ENCODE measurements around the gene AFG3L2. TPM values are rescaled to one million over a fixed set of nuclear protein-coding genes. Genes with fewer than 3 reads are reported as not detected.

Gene AFG3L2
- total and polyA plus RNA-seq, 2 of the 8 experiments (the other 6 are each of a cell fraction or from before 2014, with no cell fraction given) = 29.7 to 84.8 TPM

- TF ChIP-seq, protein P1, sequence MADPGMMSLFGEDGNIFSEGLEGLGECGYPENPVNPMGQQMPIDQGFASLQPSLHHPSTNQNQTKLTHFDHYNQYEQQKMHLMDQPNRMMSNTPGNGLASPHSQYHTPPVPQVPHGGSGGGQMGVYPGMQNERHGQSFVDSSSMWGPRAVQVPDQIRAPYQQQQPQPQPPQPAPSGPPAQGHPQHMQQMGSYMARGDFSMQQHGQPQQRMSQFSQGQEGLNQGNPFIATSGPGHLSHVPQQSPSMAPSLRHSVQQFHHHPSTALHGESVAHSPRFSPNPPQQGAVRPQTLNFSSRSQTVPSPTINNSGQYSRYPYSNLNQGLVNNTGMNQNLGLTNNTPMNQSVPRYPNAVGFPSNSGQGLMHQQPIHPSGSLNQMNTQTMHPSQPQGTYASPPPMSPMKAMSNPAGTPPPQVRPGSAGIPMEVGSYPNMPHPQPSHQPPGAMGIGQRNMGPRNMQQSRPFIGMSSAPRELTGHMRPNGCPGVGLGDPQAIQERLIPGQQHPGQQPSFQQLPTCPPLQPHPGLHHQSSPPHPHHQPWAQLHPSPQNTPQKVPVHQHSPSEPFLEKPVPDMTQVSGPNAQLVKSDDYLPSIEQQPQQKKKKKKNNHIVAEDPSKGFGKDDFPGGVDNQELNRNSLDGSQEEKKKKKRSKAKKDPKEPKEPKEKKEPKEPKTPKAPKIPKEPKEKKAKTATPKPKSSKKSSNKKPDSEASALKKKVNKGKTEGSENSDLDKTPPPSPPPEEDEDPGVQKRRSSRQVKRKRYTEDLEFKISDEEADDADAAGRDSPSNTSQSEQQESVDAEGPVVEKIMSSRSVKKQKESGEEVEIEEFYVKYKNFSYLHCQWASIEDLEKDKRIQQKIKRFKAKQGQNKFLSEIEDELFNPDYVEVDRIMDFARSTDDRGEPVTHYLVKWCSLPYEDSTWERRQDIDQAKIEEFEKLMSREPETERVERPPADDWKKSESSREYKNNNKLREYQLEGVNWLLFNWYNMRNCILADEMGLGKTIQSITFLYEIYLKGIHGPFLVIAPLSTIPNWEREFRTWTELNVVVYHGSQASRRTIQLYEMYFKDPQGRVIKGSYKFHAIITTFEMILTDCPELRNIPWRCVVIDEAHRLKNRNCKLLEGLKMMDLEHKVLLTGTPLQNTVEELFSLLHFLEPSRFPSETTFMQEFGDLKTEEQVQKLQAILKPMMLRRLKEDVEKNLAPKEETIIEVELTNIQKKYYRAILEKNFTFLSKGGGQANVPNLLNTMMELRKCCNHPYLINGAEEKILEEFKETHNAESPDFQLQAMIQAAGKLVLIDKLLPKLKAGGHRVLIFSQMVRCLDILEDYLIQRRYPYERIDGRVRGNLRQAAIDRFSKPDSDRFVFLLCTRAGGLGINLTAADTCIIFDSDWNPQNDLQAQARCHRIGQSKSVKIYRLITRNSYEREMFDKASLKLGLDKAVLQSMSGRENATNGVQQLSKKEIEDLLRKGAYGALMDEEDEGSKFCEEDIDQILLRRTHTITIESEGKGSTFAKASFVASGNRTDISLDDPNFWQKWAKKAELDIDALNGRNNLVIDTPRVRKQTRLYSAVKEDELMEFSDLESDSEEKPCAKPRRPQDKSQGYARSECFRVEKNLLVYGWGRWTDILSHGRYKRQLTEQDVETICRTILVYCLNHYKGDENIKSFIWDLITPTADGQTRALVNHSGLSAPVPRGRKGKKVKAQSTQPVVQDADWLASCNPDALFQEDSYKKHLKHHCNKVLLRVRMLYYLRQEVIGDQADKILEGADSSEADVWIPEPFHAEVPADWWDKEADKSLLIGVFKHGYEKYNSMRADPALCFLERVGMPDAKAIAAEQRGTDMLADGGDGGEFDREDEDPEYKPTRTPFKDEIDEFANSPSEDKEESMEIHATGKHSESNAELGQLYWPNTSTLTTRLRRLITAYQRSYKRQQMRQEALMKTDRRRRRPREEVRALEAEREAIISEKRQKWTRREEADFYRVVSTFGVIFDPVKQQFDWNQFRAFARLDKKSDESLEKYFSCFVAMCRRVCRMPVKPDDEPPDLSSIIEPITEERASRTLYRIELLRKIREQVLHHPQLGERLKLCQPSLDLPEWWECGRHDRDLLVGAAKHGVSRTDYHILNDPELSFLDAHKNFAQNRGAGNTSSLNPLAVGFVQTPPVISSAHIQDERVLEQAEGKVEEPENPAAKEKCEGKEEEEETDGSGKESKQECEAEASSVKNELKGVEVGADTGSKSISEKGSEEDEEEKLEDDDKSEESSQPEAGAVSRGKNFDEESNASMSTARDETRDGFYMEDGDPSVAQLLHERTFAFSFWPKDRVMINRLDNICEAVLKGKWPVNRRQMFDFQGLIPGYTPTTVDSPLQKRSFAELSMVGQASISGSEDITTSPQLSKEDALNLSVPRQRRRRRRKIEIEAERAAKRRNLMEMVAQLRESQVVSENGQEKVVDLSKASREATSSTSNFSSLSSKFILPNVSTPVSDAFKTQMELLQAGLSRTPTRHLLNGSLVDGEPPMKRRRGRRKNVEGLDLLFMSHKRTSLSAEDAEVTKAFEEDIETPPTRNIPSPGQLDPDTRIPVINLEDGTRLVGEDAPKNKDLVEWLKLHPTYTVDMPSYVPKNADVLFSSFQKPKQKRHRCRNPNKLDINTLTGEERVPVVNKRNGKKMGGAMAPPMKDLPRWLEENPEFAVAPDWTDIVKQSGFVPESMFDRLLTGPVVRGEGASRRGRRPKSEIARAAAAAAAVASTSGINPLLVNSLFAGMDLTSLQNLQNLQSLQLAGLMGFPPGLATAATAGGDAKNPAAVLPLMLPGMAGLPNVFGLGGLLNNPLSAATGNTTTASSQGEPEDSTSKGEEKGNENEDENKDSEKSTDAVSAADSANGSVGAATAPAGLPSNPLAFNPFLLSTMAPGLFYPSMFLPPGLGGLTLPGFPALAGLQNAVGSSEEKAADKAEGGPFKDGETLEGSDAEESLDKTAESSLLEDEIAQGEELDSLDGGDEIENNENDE (IDR thresholded peaks at IDR 0.05; ENCODE audit: insufficient replicate concordance, low read length) = no peak
- no peak for TF ChIP-seq HDAC2 (IDR thresholded peaks at IDR 0.05; ENCODE audit: borderline replicate concordance in 1 of 2, low read depth in 2 of 2, low read length in 2 of 2)
- no peak for TF ChIP-seq TEAD4 (IDR thresholded peaks at IDR 0.05; ENCODE audit: low read depth, low read length)
- TF ChIP-seq ZNF274 (IDR thresholded peaks at IDR 0.05; ENCODE audit: borderline replicate concordance, extremely low read depth, low read length) = no peak
- no peak for TF ChIP-seq ATF3 (IDR thresholded peaks at IDR 0.05; ENCODE audit: insufficient read depth, low read depth, low read length)
- no peak for TF ChIP-seq POU5F1 (IDR thresholded peaks at IDR 0.05; ENCODE audit: low read depth, low read length)
- TF ChIP-seq SAP30 (IDR thresholded peaks at IDR 0.05; ENCODE audit: insufficient read depth, insufficient replicate concordance, low read length) = no peak
- TF ChIP-seq CEBPB (IDR thresholded peaks at IDR 0.05; ENCODE audit: low read depth, low read length) = no peak
- no peak for TF ChIP-seq EP300 (IDR thresholded peaks at IDR 0.05; ENCODE audit: borderline replicate concordance in 1 of 2, low read depth in 2 of 2, low read length in 2 of 2)
- no peak for TF ChIP-seq NANOG (IDR thresholded peaks at IDR 0.05; ENCODE audit: insufficient read depth, low read depth, low read length, poor library complexity, severe bottlenecking)
- no peak for TF ChIP-seq SIRT6 (IDR thresholded peaks at IDR 0.05; ENCODE audit: low read length)
These were observed 20.8 kb upstream of the AFG3L2 start (continued) for GRCh38 chr18:12397793-12398192.

Measured in H1 (cell line).